Activated CD8-positive, alpha-beta memory T cell treated with anti-CD3 and anti-CD28 coated beads for 36 hours (primary cell): ENCODE measurements around the gene NRG2. TPM values are rescaled to one million over a fixed set of nuclear protein-coding genes. Genes with fewer than 3 reads are reported as not detected.

Experiments
- CTCF ChIA-PET: fragments of 350-600 bp; sonication (Branson Sonifier 250); formaldehyde crosslinking; loops from one replicate; lab custom pipeline; 2021; ENCODE audit warnings: antibody characterized with exemption; lab: Charles Lee
- POLR2A ChIA-PET: fragments of 350-600 bp; sonication (Branson Sonifier 250); formaldehyde crosslinking; loops from one replicate; lab custom pipeline; 2021; ENCODE audit warnings: antibody characterized with exemption; lab: Charles Lee
- total RNA-seq, 2 experiments: library from RNA; stranded (reverse); gene quantifications; one replicate each; pipeline ENCODE4 v1.2.3, GENCODE V29; 2021

The NRG2 gene
- total RNA-seq, 2 experiments from 2014 or later, result 0.15 to 0.17 TPM

GRCh38 chr5:140018096-140018481 is 25.0 kb downstream of the NRG2 start:
- POLR2A ChIA-PET, result no interaction called here
- CTCF ChIA-PET, result interaction anchor here (0.6 kb wide), 1 partner anchor 50 kb away, joined by 3 read pairs; no protein-coding TSS in a partner anchor

DNA sequence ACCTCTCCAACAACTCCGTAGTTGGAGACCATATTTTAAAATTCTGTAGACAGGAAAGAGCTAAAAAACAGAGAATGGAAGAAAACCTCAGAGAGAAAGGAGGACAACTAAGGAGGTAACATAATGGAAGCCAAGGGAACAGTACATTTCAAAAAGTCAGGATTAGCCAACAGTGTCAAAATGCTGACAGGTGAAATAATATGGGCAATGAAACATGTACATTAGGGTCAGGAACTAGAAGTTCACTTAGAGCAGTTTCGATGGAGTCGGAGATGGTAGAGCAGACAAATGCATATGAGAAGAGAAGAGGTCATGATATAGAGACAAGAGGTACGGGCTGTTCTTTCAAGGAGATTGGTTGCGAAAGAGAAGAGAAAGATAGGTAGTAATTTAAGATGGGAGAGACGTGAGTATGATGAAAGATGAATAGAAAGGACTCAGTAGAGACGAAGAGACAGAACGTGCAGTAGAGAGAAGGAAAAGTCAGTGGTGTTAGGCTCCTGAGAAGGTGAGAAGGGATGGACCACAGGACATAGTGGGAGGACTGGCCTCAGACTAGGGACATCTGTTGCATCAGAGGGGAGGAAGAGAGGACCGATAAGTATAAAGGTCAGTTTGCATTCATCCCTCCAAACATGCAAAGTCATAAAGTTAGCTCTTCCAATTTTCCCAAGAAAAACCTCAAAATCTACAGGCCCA is 25.6 kb downstream of the NRG2 start:
- CTCF ChIA-PET, result no interaction called here
- POLR2A ChIA-PET, result no interaction called here

- ChIA-PET CTCF (no interaction called here), POLR2A (no interaction called here)
Measured at GRCh38 chr5:140015706-140016105, 27.4 kb downstream of the NRG2 start.

DNA sequence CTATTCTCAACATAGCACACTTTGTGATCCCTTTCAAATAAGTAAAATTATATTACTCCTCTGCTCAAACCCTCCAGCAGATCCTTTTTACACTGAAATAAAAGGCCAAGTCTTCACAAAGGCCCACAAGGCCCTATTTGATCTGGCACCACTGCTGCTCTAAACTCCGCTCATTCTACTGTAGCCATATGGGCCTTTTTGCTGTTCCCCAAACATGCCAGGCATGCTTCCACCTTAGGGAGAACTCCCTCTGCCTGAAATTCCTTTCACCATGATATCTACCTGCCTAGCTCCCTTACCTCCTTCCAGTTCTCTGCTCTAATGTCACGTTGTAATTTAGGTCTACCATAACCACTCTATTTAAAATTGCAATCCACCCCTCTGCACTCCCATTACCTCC is 28.3 kb downstream of the NRG2 start:
- POLR2A ChIA-PET, result no interaction called here

GRCh38 chr5:140013536-140013935 is 29.6 kb downstream of the NRG2 start:
- CTCF ChIA-PET, result interaction anchor here (1.1 kb wide), 1 partner anchor 45 kb away, joined by 3 read pairs; no protein-coding TSS in a partner anchor
- POLR2A ChIA-PET, result no interaction called here

More for the DNA sequence above, 28.3 kb downstream of the NRG2 start:
- CTCF ChIA-PET, result interaction anchor here (1.1 kb wide), 1 partner anchor 46 kb away, joined by 3 read pairs; no protein-coding TSS in a partner anchor

- CTCF ChIA-PET, result no interaction called here
- POLR2A ChIA-PET, result no interaction called here
Measured at GRCh38 chr5:140012443-140012842, 30.7 kb downstream of the NRG2 start.

DNA sequence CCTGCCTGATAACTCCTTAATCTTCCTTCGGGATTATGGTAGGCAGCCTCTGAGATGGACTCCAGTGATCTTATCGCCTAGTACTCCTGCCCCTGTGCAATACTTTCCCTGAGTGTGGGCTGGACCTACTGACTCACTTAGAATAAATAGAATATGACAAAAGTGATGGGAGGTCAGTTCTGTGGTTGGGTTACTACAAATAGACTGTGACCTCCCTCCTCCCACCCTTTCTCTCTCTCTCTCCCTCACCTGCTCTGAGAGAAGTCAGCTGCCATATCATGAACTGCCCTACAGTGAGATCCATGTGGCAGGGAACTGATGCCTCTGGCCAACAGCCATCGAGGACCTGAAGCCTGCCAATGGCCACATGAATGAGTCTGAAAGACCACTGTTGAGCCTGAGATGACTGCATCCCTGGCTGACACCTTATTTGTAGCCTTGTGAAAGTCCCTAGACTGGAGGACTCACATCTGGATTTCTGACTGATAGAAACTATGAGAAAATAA is 31.7 kb downstream of the NRG2 start:
- CTCF ChIA-PET, result no interaction called here
- POLR2A ChIA-PET, result no interaction called here

GRCh38 chr5:140010798-140011197 is 32.3 kb downstream of the NRG2 start:
- CTCF ChIA-PET, result no interaction called here
- POLR2A ChIA-PET, result no interaction called here

DNA sequence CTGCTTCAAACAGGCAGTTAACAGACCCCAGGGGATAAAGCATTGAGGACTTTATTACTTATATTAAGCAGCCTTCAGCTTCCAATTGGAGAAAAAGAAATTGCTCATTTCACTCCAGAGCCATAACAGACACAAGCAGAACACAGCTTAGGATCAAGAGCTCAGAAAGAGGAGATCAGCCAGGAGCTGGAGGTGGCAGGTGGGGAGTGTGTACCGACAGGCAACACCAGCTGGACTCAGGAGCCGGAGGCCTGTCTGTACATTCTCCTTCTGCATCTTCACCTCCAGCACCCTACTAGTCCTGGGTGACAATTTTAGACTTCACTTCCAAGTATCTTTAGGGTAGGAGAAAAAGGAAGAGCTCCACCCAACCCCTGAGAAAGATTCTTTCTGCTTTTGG is 35.8 kb downstream of the NRG2 start:
- POLR2A ChIA-PET, result no interaction called here
- CTCF ChIA-PET, result interaction anchor here (1.2 kb wide), 1 partner anchor 36 kb away, joined by 3 read pairs; no protein-coding TSS in a partner anchor

GRCh38 chr5:140005145-140005591 is 37.9 kb downstream of the NRG2 start:
- POLR2A ChIA-PET, result no interaction called here
- CTCF ChIA-PET, result no interaction called here

DNA sequence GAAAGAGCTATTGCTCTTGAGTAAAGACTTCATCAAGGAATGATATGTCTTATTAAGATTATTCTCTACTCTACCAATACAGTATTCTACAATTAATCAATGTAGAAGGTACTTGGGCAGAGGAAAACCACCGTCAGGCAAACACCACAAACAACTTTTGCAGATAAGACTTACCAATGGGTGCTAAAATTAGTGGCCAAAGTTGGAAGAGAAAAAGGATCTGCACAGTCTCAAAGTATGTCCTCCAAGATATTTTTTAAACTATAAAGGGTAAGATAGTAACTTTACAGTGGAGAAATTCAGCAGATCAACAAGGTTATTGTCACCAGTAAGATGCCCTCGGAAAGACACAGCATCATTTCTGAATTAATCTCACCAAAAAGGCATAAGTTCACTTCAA is 38.9 kb downstream of the NRG2 start:
- POLR2A ChIA-PET, result no interaction called here
- CTCF ChIA-PET, result no interaction called here

DNA sequence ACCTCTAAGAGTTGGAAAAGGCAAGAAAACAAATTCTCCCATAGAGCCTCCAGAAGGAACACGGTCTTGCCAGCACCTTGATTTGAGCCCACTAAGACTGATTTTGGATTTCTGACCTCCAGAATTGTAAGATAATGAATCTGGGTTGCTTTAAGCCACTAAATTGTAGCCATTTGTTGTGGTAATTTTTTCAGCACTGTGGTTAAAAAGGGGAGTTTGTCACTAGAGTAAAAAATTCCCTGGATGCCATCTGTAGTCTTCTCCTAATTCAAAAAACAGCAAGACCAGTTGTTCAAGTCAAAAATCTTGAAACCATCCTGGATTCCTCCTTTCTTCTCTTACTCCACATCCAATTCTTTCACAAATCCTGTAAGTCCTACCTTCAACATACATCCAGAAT is 39.6 kb downstream of the NRG2 start:
- CTCF ChIA-PET, result no interaction called here
- POLR2A ChIA-PET, result no interaction called here

DNA sequence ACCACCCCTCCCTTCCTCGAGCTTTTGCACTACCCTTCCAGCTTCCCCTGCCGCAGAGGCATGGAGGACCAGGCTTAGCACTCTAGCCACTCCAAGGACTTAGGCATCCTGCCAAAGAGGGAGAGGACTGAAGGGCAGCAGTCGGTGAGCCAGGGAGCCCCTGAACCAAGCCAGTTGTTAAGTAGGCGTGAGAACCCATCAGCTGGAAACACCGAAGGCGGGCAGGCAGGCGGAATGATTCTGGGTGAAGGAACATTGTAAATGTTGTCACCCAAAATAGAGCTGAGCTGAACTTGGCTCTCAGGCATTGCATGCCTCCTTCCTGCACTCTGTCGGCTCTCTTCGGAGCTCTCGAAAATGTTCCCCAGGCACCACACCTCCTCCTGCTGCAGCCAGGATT is 42.8 kb downstream of the NRG2 start:
- ChIA-PET POLR2A (interaction anchor here (0.7 kb wide), 1 partner anchor 19 kb away, joined by 4 read pairs; no protein-coding TSS in a partner anchor), CTCF (no interaction called here)

- ChIA-PET CTCF (interaction anchor here (0.6 kb wide), 1 partner anchor 1496 kb away, joined by 3 read pairs; no protein-coding TSS in a partner anchor), POLR2A (no interaction called here)
Measured at GRCh38 chr5:139998837-139999236, 44.3 kb downstream of the NRG2 start.

DNA sequence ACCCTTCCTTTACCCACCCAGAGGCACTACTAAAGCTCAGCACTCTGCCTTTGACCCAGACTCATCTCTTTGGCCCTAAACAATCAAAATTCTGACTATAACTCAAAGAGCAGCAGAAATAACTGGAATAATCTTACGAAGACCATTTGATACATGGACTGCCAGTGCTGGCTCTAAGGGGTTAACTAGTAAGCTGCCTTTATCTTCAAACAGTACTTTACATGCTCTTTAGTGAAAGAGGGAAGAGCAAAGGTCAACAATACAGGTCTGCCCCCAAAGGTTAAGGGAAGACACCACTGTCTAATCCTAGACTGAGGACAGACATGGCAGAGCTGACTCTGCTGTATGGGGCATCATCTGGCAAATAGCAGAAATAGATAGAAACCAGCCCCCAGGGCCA is 45.8 kb downstream of the NRG2 start:
- CTCF ChIA-PET, result no interaction called here
- POLR2A ChIA-PET, result no interaction called here

GRCh38 chr5:139995929-139996328 is 47.2 kb downstream of the NRG2 start:
- ChIA-PET POLR2A (no interaction called here), CTCF (interaction anchor here (0.6 kb wide), 1 partner anchor 200 kb away, joined by 4 read pairs; the partner anchor contains the start of gene PSD2)

DNA sequence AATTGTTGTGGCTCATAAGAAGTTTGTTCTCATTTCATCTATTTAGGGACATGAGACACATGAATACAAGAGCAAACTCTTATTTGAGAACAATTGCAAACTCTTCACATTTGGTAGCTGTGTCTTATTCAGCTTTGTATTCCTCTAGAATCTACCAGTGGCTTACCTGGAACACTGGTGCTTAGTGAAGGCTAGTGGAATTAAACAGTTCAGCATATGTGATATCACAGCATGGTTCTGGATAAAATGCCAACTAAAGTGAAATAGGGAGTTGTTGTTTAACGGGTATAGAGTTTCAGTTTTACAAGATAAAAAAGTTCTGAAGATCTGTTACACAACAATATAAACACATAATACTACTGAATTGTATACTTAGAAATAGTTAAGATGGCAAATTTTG is 48.9 kb downstream of the NRG2 start:
- POLR2A ChIA-PET, result no interaction called here
- CTCF ChIA-PET, result interaction anchor here (1.3 kb wide), 1 partner anchor 25 kb away, joined by 4 read pairs; no protein-coding TSS in a partner anchor

DNA sequence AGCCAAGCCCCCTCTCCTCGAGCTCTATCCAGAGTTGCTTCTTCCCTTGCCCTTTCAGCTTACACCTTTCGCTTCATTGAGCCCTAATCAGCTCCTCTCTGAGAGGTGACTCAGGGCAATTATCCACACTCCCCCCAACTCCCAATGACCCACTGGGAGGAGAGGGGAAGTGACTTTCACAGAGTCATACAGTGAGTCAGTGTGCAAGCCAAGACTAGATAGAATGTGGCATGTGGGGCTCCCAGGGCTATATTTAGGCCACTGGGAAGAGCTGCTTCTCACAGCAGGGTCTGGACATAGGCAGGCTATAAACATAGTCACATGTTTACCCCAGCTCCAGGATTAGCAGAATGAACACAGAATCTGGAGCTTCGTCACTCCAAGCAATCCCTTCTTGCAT is 57.4 kb downstream of the NRG2 start:
- ChIA-PET CTCF (interaction anchor here (1.2 kb wide), 1 partner anchor 17 kb away, joined by 3 read pairs; no protein-coding TSS in a partner anchor), POLR2A (no interaction called here)

- POLR2A ChIA-PET, result no interaction called here
- CTCF ChIA-PET, result interaction anchor here (1.2 kb wide), 1 partner anchor 16 kb away, joined by 3 read pairs; no protein-coding TSS in a partner anchor
Measured at GRCh38 chr5:139985290-139985689, 57.8 kb downstream of the NRG2 start.

GRCh38 chr5:139984816-139985215 is 58.3 kb downstream of the NRG2 start:
- CTCF ChIA-PET, result interaction anchor here (1.2 kb wide), 1 partner anchor 16 kb away, joined by 3 read pairs; no protein-coding TSS in a partner anchor
- POLR2A ChIA-PET, result no interaction called here

DNA sequence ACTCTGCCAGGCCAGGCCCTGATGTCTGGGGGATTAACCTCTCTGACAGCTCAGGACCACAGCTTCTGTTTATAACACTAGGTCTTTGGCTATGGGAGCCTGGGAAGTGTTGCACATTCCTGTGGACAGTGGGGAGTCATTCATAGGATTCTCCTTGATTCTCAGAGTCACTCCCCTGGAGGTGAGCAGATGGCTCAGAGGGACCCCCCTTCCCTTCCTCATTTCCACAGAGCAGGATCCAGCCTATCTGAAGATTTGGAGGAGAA is 60.2 kb downstream of the NRG2 start:
- CTCF ChIA-PET, result no interaction called here
- POLR2A ChIA-PET, result no interaction called here
